ENCODE measurements around the gene U2AF2.

GRCh38 chr19:55696301-55697068 lies 41.6 kb downstream of the U2AF2 start:
- TF ChIP-seq CTCF (conservative IDR thresholded peaks at IDR 0.05) (no peak), EZH2 (IDR thresholded peaks at IDR 0.05; ENCODE audit: low read depth) (no peak)
